Astrocyte (in vitro differentiated cells and primary cell): ENCODE results near the gene LZTS2. TPM values are rescaled to one million over a fixed set of nuclear protein-coding genes. Genes with fewer than 3 reads are reported as not detected.
"Not testable (repeated sequence)": the region's sequence is repeated elsewhere in the genome, so short reads cannot be mapped to it uniquely, and the experiment has no call there.

Experiments used
- DNase-seq: peaks from one replicate; pipeline ENCODE4 v3.0.0-alpha.2; 2010; ENCODE audit warnings: low read depth
- FAIRE-seq: peaks from 2 replicates; lab custom pipeline; 2011; peaks lifted over from hg19 to GRCh38; lab: Jason Lieb, UNC
- H2AFZ ChIP-seq: 2 replicates; pipeline ENCODE4 v1.6.0; 2012; ENCODE audit warnings: low read depth, low read length, inconsistent platforms
- H3K27ac ChIP-seq: 2 replicates; pipeline ENCODE4 v1.5.1; 2011; ENCODE audit warnings: low read depth, low read length, inconsistent platforms
- H3K27me3 ChIP-seq: 2 replicates; pipeline ENCODE4 v1.6.0; 2011; ENCODE audit warnings: low read length, inconsistent platforms; ENCODE audit not compliant: insufficient read depth
- H3K36me3 ChIP-seq: 2 replicates; pipeline ENCODE4 v1.5.1; 2011; ENCODE audit warnings: low read length, inconsistent platforms; ENCODE audit not compliant: insufficient read depth
- H3K4me1 ChIP-seq: 2 replicates; pipeline ENCODE4 v1.5.1; 2011; ENCODE audit warnings: low read length, inconsistent platforms; ENCODE audit not compliant: insufficient read depth
- H3K4me2 ChIP-seq: 2 replicates; pipeline ENCODE4 v1.6.0; 2012; ENCODE audit warnings: low read length, inconsistent platforms
- H3K4me3 ChIP-seq: 2 replicates; pipeline ENCODE4 v1.5.1; 2011; ENCODE audit warnings: low read depth, mild to moderate bottlenecking, low read length, inconsistent platforms; ENCODE audit not compliant: insufficient read depth
- H3K79me2 ChIP-seq: 2 replicates; pipeline ENCODE4 v1.6.0; 2012; ENCODE audit warnings: mild to moderate bottlenecking, low read length, inconsistent platforms; ENCODE audit not compliant: insufficient read depth
- H3K9ac ChIP-seq: 2 replicates; pipeline ENCODE4 v1.6.0; 2012; ENCODE audit warnings: mild to moderate bottlenecking, low read length, inconsistent platforms
- H3K9me3 ChIP-seq: 2 replicates; pipeline ENCODE4 v1.5.1; 2012; ENCODE audit warnings: low read depth, mild to moderate bottlenecking, low read length, inconsistent platforms; ENCODE audit not compliant: insufficient read depth
- H4K20me1 ChIP-seq: 2 replicates; pipeline ENCODE4 v1.6.0; 2012; ENCODE audit warnings: low read length, inconsistent platforms; ENCODE audit not compliant: insufficient read depth
- H3K27ac Mint-ChIP-seq: one replicate; pipeline ENCODE4 v1.8.0; 2021; ENCODE audit warnings: mild to moderate bottlenecking, mixed read lengths; ENCODE audit not compliant: unreplicated experiment
- H3K27me3 Mint-ChIP-seq: one replicate; pipeline ENCODE4 v1.8.0; 2021; ENCODE audit warnings: low read depth, mixed read lengths; ENCODE audit not compliant: unreplicated experiment
- H3K36me3 Mint-ChIP-seq: one replicate; pipeline ENCODE4 v1.8.0; 2021; ENCODE audit warnings: low read depth, mixed read lengths; ENCODE audit not compliant: unreplicated experiment
- H3K4me1 Mint-ChIP-seq: one replicate; pipeline ENCODE4 v1.8.0; 2021; ENCODE audit warnings: low read depth, mixed read lengths; ENCODE audit not compliant: unreplicated experiment
- H3K4me3 Mint-ChIP-seq: one replicate; pipeline ENCODE4 v1.8.0; 2021; ENCODE audit warnings: mild to moderate bottlenecking, moderate library complexity, mixed read lengths; ENCODE audit not compliant: unreplicated experiment
- H3K9me3 Mint-ChIP-seq: one replicate; pipeline ENCODE4 v1.8.0; 2021; ENCODE audit warnings: mild to moderate bottlenecking, mixed read lengths; ENCODE audit not compliant: unreplicated experiment
- EZH2 ChIP-seq: IDR thresholded peaks from 2 replicates; pipeline ENCODE4 v1.6.1; 2012; ENCODE audit warnings: mild to moderate bottlenecking, low read length, inconsistent platforms; ENCODE audit not compliant: insufficient read depth
- total RNA-seq: library from RNA; stranded (reverse); gene quantifications from 2 replicates; pipeline ENCODE4 v1.2.1, GENCODE V29; 2021
- TF ChIP-seq, protein P1 (sequence below): IDR thresholded peaks from 2 replicates; pipeline ENCODE4 v1.5.1; 2011; ENCODE audit warnings: low read depth, mild to moderate bottlenecking, inconsistent platforms, low read length, moderate library complexity; ENCODE audit not compliant: insufficient read depth

The LZTS2 gene
- total RNA-seq, 1 donor from 2014 or later, result 69.9 TPM

DNA sequence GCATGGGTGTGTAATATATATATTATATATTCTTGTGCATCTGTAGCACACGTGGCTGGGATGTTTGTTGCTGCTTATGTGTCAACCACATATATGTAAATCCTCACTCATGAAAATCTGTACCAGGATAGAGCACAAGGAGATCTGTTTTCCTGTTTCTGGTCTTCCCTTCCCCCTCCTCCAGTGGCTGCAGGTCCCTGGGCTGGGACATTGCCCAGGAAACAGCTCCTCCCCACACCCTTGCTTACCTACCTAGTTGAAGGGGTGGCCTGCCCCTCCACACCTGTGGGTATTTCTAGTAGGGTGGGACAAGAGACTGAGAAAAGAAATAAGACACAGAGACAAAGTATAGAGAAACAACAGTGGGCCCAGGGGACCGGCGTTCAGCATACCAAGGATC, 33.7 kb downstream of the LZTS2 start:
- peaks cover 55% of the 10 kb centered on the region for H4K20me1 ChIP-seq
- Mint-ChIP-seq H3K36me3 (peaks cover 18% of the 10 kb centered on the region), H3K27me3 (peaks cover 2% of the 10 kb centered on the region), H3K27ac (peak overlapping the region; percentile 83), H3K4me3 (peak overlapping the region; percentile 88), H3K4me1 (peaks cover 14% of the 10 kb centered on the region), H3K9me3 (no peaks in the 10 kb centered on the region)
- DNase-seq (no peak), FAIRE-seq (no peak)
- no peaks in the 10 kb centered on the region for H3K9me3 ChIP-seq
- H3K4me2 ChIP-seq, result peak overlapping the region; percentile 98
- no peak for TF ChIP-seq EZH2
- TF ChIP-seq, protein P1, sequence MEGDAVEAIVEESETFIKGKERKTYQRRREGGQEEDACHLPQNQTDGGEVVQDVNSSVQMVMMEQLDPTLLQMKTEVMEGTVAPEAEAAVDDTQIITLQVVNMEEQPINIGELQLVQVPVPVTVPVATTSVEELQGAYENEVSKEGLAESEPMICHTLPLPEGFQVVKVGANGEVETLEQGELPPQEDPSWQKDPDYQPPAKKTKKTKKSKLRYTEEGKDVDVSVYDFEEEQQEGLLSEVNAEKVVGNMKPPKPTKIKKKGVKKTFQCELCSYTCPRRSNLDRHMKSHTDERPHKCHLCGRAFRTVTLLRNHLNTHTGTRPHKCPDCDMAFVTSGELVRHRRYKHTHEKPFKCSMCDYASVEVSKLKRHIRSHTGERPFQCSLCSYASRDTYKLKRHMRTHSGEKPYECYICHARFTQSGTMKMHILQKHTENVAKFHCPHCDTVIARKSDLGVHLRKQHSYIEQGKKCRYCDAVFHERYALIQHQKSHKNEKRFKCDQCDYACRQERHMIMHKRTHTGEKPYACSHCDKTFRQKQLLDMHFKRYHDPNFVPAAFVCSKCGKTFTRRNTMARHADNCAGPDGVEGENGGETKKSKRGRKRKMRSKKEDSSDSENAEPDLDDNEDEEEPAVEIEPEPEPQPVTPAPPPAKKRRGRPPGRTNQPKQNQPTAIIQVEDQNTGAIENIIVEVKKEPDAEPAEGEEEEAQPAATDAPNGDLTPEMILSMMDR, result no peak
- H3K79me2 ChIP-seq, result peaks cover 27% of the 10 kb centered on the region
- peak overlapping the region; percentile 96 for H3K9ac ChIP-seq
- H3K27me3 ChIP-seq, result no peaks in the 10 kb centered on the region
- H3K36me3 ChIP-seq, result peaks cover 32% of the 10 kb centered on the region
- H3K27ac ChIP-seq, result peak overlapping the region; percentile 96
- peaks cover 25% of the 10 kb centered on the region for H3K4me1 ChIP-seq
- no peak overlapping the region for H2AFZ ChIP-seq
- peak overlapping the region; percentile 86 for H3K4me3 ChIP-seq

DNA sequence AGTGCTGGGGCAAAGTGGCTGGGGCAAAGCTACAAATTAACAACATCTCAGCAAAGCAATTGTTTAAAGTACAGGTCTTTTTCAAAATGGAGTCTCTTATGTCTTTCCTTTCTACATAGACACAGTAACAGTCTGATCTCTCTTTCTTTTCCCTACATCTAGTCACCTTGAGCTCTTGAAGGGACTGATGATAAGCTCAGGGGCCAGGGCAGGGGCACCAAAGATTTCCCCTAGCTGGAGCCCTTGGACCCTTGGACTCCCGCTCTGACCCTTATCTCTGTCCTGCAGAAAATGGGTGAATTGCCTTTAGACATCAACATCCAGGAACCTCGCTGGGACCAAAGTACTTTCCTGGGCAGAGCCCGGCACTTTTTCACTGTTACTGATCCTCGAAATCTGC, 34.8 kb downstream of the LZTS2 start:
- not testable (repeated sequence) for H3K9me3 ChIP-seq, H3K9ac ChIP-seq, FAIRE-seq, H3K27ac Mint-ChIP-seq, H3K4me3 ChIP-seq, H3K27ac ChIP-seq, H3K4me2 ChIP-seq, H3K27me3 Mint-ChIP-seq, H2AFZ ChIP-seq, H3K9me3 Mint-ChIP-seq, H3K27me3 ChIP-seq, DNase-seq
- Histone ChIP-seq H3K79me2 (peaks cover 27% of the 10 kb centered on the region), H3K36me3 (peaks cover 41% of the 10 kb centered on the region), H3K4me1 (peaks cover 25% of the 10 kb centered on the region), H4K20me1 (peaks cover 66% of the 10 kb centered on the region)
- peak overlapping the region; percentile 14 for H3K4me3 Mint-ChIP-seq
- H3K36me3 Mint-ChIP-seq, result peaks cover 26% of the 10 kb centered on the region
- H3K4me1 Mint-ChIP-seq, result peaks cover 10% of the 10 kb centered on the region

DNA sequence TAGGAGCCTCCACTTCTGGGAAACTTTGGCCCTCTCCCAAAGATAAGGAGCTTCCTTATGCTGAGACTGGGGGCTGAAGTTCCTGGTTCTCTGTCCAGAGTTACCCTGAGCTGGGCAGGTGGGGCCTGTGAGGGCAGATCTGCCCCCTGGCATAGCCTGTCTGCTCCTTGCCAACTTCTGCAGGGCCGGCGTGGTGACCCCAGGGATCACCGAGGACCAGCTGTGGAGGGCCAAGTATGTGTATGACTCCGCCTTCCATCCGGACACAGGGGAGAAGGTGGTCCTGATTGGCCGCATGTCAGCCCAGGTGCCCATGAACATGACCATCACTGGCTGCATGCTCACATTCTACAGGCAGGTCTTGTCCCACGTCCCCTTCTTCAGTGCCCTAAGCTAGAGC, 35.7 kb downstream of the LZTS2 start:
- Mint-ChIP-seq H3K4me1 (peaks cover 10% of the 10 kb centered on the region), H3K36me3 (peaks cover 26% of the 10 kb centered on the region), H3K4me3 (no peak overlapping the region), H3K27ac (no peak overlapping the region), H3K27me3 (no peaks in the 10 kb centered on the region), H3K9me3 (no peaks in the 10 kb centered on the region)
- no peak overlapping the region for H3K4me3 ChIP-seq
- no peak overlapping the region for H3K9ac ChIP-seq
- no peak overlapping the region for H3K27ac ChIP-seq
- DNase-seq (no peak), FAIRE-seq (no peak)
- H3K4me2 ChIP-seq, result no peak overlapping the region
- no peaks in the 10 kb centered on the region for H3K27me3 ChIP-seq
- H2AFZ ChIP-seq, result no peak overlapping the region
- H4K20me1 ChIP-seq, result peaks cover 75% of the 10 kb centered on the region
- TF ChIP-seq, protein P1, result no peak
- no peak for TF ChIP-seq EZH2
- H3K36me3 ChIP-seq, result peaks cover 48% of the 10 kb centered on the region
- H3K9me3 ChIP-seq, result no peaks in the 10 kb centered on the region
- H3K79me2 ChIP-seq, result peaks cover 27% of the 10 kb centered on the region
- H3K4me1 ChIP-seq, result peaks cover 21% of the 10 kb centered on the region
